ENCODE measurements around the gene SYPL1.

Gene SYPL1

GRCh38 chr7:106064316-106064715, 47.8 kb downstream of the SYPL1 start:
- H3K4me3 ChIP-seq (ENCODE audit: low read depth, low read length) = no peak overlapping the region
- no peak for TF ChIP-seq CTCF (IDR thresholded peaks at IDR 0.05; ENCODE audit: low read depth, low read length, missing control alignments)
- DNase-seq (ENCODE audit: low read depth) = no peak

DNA sequence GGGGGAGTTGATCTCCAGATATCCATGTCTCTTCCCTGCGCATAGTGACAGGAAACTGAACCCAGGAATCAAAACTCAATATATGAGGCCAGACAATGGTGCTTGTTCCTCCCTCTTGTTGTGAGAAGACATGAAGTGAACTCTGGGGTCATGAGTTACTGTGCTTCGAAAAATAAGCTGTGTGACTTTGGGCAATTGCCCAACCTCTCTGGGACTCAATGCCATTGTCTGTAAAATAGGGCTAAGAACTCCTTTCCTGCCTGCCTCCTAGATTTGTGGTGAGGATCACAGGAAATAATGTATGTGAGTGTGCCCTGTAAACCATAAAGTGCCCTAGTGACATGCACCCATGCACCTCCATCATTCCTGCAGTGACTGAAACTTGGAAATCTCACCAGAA, 48.4 kb downstream of the SYPL1 start:
- no peak for TF ChIP-seq CTCF (IDR thresholded peaks at IDR 0.05; ENCODE audit: low read depth, low read length, missing control alignments)
- DNase-seq (ENCODE audit: low read depth) = no peak
- no peak overlapping the region for H3K4me3 ChIP-seq (ENCODE audit: low read depth, low read length)

- no peak overlapping the region for H3K4me3 ChIP-seq (ENCODE audit: low read depth, low read length)
- DNase-seq (ENCODE audit: low read depth) = no peak
- no peak for TF ChIP-seq CTCF (IDR thresholded peaks at IDR 0.05; ENCODE audit: low read depth, low read length, missing control alignments)
Observed at GRCh38 chr7:106063024-106063423, 49.1 kb downstream of the SYPL1 start.

GRCh38 chr7:106062521-106062931, 49.6 kb downstream of the SYPL1 start:
- no peak for DNase-seq (ENCODE audit: low read depth)
- H3K4me3 ChIP-seq (ENCODE audit: low read depth, low read length) = no peak overlapping the region
- no peak for TF ChIP-seq CTCF (IDR thresholded peaks at IDR 0.05; ENCODE audit: low read depth, low read length, missing control alignments)

DNA sequence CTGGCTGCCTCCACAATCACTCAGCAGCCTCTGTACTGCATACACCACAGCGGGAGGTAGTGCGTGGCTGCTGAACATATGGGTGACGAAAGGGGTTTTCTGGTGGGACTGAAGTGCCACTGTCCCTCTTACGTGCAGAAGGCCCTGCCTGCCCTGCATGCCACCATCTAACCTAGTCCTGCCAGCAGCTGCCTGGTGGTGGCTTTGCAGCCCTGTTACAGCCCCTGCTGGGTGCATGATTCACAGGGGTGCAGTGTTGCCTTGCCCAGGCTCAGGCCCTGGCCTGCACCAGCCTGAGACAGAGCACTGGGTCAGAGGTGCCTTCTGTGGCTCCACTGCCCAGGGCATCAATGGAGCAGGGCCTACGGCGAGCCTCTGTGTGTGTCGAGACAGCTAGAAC, 50.1 kb downstream of the SYPL1 start:
- no peak overlapping the region for H3K4me3 ChIP-seq (ENCODE audit: low read depth, low read length)
- TF ChIP-seq CTCF (IDR thresholded peaks at IDR 0.05; ENCODE audit: low read depth, low read length, missing control alignments) = no peak

DNA sequence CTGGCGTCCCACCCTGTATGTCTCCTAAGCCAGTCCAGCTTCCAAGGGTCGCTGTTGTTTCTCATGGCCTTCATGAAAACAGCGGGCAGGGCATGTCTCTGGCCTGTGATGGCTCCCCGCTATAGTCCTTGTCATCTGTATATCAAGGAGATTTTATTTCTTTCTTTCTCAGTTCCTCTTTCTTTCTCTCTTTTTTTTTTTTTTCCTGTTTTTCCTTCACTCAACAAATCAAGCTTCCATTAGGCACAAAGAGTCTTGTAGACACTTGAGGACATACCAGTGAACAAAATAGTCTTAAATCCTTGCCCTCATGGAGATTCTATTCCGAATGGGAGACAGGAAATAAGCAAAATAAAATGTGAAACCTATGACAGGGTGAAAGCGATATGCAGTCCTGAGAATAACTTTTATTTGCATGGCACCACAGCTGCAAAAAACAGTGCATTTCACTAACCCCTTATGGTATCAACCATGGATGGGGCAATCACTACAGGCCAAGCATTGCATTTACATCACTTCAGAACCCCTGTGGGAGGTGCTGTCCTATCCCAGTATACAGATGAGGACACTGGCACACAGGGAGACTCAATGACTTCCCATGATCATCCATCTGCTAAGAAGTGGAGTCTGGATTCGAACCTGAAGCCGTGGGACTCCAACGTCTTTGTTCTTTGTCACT, 50.7 kb downstream of the SYPL1 start:
- no peak overlapping the region for H3K4me3 ChIP-seq (ENCODE audit: low read depth, low read length)
- TF ChIP-seq CTCF (IDR thresholded peaks at IDR 0.05; ENCODE audit: low read depth, low read length, missing control alignments) = no peak

More for the DNA sequence above, 50.1 kb downstream of the SYPL1 start:
- no peak for DNase-seq (ENCODE audit: low read depth)

DNA sequence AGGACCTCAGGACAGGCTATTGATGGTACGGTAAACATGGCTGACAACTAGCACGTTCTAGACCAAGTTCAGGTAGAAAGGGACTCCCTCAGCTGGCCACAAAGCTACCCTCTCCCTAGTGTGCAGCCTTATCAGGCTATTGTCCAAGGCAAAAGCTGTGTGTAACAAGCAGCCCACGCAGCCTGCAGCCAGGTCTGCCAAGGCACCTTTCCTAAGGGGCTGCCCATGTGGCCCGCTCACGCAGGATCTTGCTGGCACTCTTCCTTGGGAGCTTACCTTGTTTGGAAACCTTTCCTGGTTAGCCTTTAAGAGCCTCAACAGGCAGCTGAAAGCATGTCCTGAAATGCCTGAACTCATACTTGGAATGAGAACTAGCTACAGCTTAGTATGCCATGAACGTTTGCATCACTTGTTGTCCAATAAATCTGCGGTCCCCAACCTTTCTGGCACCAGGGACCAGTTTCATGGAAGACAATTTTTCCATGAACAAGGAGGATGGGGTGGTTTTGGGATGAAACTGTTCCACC, 51.7 kb downstream of the SYPL1 start:
- no peak overlapping the region for H3K4me3 ChIP-seq (ENCODE audit: low read depth, low read length)
- no peak for DNase-seq (ENCODE audit: low read depth)
- TF ChIP-seq CTCF (IDR thresholded peaks at IDR 0.05; ENCODE audit: low read depth, low read length, missing control alignments) = no peak

More for the DNA sequence above, 50.7 kb downstream of the SYPL1 start:
- peak; percentile 73 for DNase-seq (ENCODE audit: low read depth)

Data from GM12864 (cell line).